Frontal cortex (tissue), 4 donors: Measurements from ENCODE around the gene STARD10. TPM values are rescaled to one million over a fixed set of nuclear protein-coding genes. Genes with fewer than 3 reads are reported as not detected.

Source experiments
- DNase-seq, 2 donors: peaks; one replicate each; pipeline ENCODE4 v3.0.0; 2012; ENCODE audit warnings: low spot score in 2 of 2
- FAIRE-seq: peaks from 2 replicates; lab custom pipeline; 2012; peaks lifted over from hg19 to GRCh38; lab: Jason Lieb, UNC
- total RNA-seq: library from RNA; depleted of rRNA; stranded (reverse); fragments of >200 nt; gene quantifications from one replicate; pipeline ENCODE4 v1.2.3, GENCODE V29; 2014
- donor health status: control.
- donor health status: control.
- donor health status: control.

STARD10 gene
- total RNA-seq, 1 donor from 2014 or later = 37.9 TPM

GRCh38 chr11:72768581-72768980 lies 25.3 kb downstream of the STARD10 start:
- FAIRE-seq = no peak
- no peak for DNase-seq

- no peak for FAIRE-seq
- no peak for DNase-seq
These were observed 26.4 kb downstream of the STARD10 start for GRCh38 chr11:72767203-72768062.

- FAIRE-seq = no peak
- DNase-seq = no peak
These were observed 27.5 kb downstream of the STARD10 start for GRCh38 chr11:72766152-72766902.

DNA sequence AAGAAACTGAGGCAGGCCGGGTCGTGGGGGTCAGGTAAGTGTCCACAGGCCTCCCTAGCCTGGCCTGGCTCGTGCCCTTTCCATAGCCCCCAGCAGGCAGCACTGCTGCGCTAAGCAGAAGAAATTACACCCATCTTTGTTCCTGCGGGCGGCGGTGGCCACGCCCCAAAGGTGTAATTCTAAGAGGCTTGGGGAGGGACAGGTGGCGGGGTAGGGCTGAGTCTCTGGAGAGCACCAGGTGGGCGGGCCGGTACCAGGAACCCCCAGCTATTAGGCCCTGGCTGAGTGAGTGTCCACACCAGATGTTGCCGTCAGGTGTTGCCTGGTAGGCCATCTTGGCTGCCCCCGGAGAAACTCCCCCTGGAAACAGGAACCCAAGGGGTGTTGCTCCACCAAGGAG lies 29.3 kb downstream of the STARD10 start:
- FAIRE-seq (no peak), DNase-seq (no peak)

DNA sequence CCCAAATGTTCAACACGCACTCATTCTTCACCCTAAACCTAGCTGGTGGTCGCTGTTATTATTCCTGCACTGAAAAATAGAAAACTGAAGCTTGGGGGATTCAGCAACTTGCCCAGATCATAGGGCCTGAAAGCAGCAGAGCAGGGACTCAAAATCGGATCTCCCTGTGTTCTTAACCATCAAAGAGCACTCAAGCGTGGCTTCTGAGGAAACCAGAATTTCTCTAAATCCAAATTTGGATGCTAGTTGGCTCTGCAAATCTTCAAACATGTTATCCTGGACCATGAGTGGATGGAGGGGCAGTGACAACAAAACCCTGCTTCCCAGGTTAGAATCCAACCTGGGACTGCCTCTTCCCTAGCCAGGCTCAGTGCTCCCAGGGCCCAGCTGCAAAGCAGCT lies 30.0 kb downstream of the STARD10 start:
- FAIRE-seq = no peak
- DNase-seq = no peak

DNA sequence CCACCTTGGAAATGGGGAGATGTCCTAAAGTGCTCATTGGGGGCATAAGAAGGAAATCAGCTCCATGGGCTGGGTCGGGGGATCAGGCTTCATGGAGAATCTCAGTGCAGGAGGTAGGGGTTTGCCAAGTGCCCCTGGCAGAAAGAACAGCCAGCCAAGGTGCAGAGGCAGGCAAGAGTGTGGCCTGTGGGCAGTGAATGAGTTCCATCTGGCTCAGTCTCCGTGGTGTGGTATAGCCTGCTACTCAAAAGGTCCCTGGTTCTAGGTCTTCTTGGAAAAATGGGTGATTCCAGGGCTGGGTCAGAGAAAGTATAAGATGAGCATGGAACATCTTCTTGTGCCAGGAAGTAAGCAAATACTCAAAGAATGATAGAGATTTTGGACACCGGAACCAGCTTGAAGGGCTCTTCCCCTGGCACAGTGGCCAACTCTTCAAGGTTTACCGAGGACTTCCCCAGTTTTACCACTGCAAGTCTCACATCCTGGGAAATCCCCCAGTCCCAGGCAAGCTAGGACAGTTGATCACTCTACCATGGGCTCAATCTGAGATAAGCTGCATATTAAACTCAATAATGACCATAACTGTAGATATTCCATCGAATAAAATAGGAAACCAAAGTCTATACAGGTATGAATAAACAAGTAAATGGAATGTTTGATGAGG lies 31.1 kb downstream of the STARD10 start:
- no peak for FAIRE-seq
- no peak for DNase-seq

DNA sequence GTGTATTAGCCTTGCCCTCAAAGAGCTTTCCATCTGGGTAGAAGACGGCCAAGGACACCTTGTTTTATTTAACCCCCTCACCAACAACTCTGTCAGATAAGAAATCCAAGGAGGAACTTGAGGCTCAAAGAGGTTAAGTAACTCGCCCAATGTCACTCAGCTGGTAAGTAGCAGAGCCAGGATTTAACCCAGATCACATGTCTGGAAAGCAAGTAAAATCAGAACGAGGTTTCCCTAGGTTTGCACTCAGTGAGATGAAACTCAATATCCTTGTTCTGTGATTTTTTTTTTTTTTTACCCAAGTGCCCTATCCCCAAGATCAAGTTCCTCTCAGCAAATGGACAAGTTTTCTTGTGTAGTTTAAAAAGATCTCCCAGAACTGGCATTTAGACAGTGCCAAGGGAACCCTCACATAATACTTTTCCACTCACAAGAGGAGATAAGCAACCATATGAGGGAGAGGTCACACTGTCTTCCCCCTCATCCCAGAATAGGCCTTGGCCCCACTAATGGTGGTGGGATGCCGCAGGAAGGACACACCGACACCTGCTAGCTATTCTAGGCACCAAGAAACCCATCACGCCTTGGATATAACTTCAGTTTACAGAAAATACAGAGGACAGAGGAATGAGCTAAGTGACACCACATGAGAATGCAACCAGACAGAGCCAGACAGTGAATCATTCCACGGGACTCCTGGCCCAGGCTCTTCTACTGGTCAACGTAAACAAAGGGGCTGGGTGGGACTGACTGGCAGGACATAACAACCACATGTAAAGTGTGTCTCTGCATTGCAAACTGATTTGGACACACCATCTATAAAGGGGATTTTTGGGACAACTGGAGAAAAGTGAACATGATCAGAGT lies 33.1 kb downstream of the STARD10 start:
- DNase-seq = no peak

GRCh38 chr11:72759468-72759985 lies 34.3 kb downstream of the STARD10 start:
- no peak for DNase-seq
- FAIRE-seq = no peak

More for the DNA sequence above, 33.1 kb downstream of the STARD10 start:
- no peak for FAIRE-seq

GRCh38 chr11:72758690-72759389 lies 35.0 kb downstream of the STARD10 start:
- FAIRE-seq = no peak
- DNase-seq = no peak

DNA sequence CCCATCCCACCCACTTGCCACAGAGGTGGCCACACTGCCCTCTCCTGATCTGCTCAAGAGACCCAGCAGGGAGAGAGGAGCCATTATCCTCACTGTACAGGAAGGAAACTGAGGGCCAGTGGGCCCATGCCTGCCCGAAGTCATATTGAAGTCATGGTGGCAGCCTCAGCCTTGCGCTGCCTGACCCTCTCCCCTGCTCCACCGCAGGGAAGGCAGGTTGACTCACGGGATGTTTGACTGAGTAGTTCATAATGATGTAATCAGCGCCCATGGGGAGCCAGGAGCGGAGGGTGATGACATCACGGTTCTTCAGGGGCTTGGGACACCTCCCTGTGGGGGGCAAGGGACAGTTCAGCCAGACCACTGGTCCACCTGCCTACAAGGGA lies 35.5 kb downstream of the STARD10 start:
- no peak for DNase-seq
- FAIRE-seq = no peak

DNA sequence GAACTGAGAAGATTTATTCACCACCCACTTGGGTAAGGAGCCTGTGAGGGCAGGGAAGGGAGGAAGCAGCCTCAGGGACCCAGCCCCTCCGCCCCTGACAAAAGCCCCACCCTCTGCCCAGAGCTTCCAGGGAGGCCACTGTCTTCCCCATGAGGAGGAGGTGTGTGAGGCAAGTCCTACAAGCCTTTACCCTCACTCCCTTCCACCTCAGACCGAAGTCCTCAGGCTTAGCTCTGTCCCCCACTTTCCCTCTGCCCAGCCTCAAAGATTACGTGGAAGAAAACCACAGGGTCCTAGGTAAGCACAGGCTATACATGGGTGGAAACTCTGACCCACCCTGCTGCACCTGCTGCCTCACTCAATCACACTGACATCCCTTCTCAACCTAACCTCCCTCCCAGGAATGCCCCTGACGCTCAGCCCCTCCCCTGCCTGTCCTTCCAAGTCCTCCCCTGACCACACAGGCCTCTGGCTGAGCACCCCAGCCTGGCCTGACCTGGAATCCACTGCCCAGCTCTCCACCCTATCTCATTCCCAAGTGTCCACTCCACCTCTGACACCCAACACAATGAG lies 38.0 kb downstream of the STARD10 start:
- FAIRE-seq = no peak
- no peak for DNase-seq

- no peak for DNase-seq
- FAIRE-seq = no peak
These were observed 39.2 kb downstream of the STARD10 start for GRCh38 chr11:72754544-72755155.

GRCh38 chr11:72754149-72754543 lies 39.7 kb downstream of the STARD10 start:
- DNase-seq (no peak), FAIRE-seq (no peak)

DNA sequence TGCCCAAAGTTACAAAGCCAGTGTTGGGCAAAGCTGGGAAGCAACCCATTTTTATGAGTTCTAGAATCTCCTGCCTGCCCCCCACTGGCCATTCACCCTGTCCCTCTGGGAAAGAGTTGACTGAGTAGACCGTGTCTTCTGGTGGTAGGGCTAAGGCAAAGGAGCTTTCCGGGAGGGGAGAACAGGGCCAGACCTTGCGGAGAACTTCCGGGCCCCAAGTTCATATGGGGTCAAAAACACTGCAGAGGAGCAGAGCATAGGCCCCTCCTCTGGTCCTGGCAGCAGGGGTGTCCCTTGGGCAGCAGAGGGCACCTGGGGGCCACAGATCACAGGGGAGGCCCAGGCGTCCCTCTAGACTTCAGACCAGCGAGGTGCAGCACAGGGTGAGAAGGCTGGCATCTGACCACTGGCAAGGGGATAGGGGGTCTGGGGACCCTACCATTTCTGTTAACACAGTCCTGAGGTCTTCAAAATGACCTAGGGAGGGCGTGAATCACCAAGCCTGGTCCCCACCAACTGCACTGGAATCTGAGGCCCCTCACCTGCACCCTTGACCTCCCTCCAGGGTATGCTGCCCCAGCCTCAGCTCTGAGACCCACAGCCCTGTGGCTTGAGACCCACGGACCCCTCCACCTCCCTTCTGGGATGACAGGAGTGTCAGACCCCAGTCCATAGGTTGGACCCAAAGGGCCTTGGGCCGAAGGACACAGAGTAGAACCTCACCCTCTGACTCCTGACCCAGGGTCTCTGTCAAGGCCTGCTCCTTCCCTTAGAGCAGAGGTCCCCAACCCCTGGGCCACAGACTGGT lies 40.3 kb downstream of the STARD10 start:
- no peak for FAIRE-seq

GRCh38 chr11:72752088-72752914 lies 41.5 kb downstream of the STARD10 start, which contains the start of gene ARAP1:
ARAP1 (minus strand) TSS chr11:72752408; CDS start chr11:72727128, 25,280 bp downstream.
- DNase-seq = peak; percentile 88 to 89
- FAIRE-seq = no peak

More for the DNA sequence above, 40.3 kb downstream of the STARD10 start:
- DNase-seq = peak in 1 of 2 donors; percentile 69
